Stimulated activated effector memory CD8-positive, alpha-beta T cell treated with anti-CD3 and anti-CD28 coated beads, Interleukin-12 subunit alpha, Interleukin-12 subunit beta, amount 100 ng/mL, for 72 hours (primary cell): ENCODE data around the gene GSDMA.
"Not testable (repeated sequence)": the region's sequence is repeated elsewhere in the genome, so short reads cannot be mapped to it uniquely, and the experiment has no call there.

Experiments
- ATAC-seq: fragments of 150-1000 bp; cut with Tn5 transposase; 2 replicates; pipeline ENCODE4 v1.10.0; 2021
- DNase-seq, 2 donors: peaks; one replicate each; pipeline ENCODE4 v3.0.0; 2021 to 2022; ENCODE audit warnings: low spot score in 2 of 2
- H3K27ac Mint-ChIP-seq: one replicate; pipeline ENCODE4 v1.8.0; 2022; ENCODE audit warnings: mild to moderate bottlenecking, mixed read lengths
- H3K36me3 Mint-ChIP-seq: one replicate; pipeline ENCODE4 v1.8.0; 2022; ENCODE audit warnings: mild to moderate bottlenecking, mixed read lengths
- H3K4me1 Mint-ChIP-seq: one replicate; pipeline ENCODE4 v1.8.0; 2022; ENCODE audit warnings: mixed read lengths
- H3K4me3 Mint-ChIP-seq: one replicate; pipeline ENCODE4 v1.8.0; 2022; ENCODE audit warnings: mild to moderate bottlenecking, mixed read lengths
- H3K9me3 Mint-ChIP-seq: one replicate; pipeline ENCODE4 v1.8.0; 2022; ENCODE audit warnings: mixed read lengths

Gene GSDMA

GRCh38 chr17:39988206-39988810 is 25.5 kb downstream of the GSDMA start:
- Mint-ChIP-seq H3K27ac (no peak overlapping the region), H3K4me3 (no peak overlapping the region), H3K36me3 (peaks cover 100% of the 10 kb centered on the region), H3K4me1 (peaks cover 25% of the 10 kb centered on the region), H3K9me3 (no peaks in the 10 kb centered on the region)
- DNase-seq (no peak), ATAC-seq (no peak)

- ATAC-seq (no peak), DNase-seq (no peak)
- Mint-ChIP-seq H3K4me3 (no peak overlapping the region), H3K9me3 (no peaks in the 10 kb centered on the region), H3K4me1 (peaks cover 11% of the 10 kb centered on the region), H3K36me3 (peaks cover 92% of the 10 kb centered on the region), H3K27ac (peak overlapping the region; percentile 27)
Observed at GRCh38 chr17:39994448-39994847, 31.6 kb downstream of the GSDMA start.

- Mint-ChIP-seq H3K4me1 (peaks cover 10% of the 10 kb centered on the region), H3K4me3 (no peak overlapping the region), H3K36me3 (peaks cover 82% of the 10 kb centered on the region), H3K9me3 (no peaks in the 10 kb centered on the region), H3K27ac (no peak overlapping the region)
- DNase-seq (no peak), ATAC-seq (no peak)
Observed at GRCh38 chr17:39995438-39995837, 32.6 kb downstream of the GSDMA start.

GRCh38 chr17:39996162-39996561 is 33.4 kb downstream of the GSDMA start:
- no peaks in the 10 kb centered on the region for H3K9me3 Mint-ChIP-seq

GRCh38 chr17:39996800-39997199 is 34.0 kb downstream of the GSDMA start:
- DNase-seq (no peak), ATAC-seq (no peak)
- no peak overlapping the region for H3K4me3 Mint-ChIP-seq
- peaks cover 69% of the 10 kb centered on the region for H3K36me3 Mint-ChIP-seq
- H3K9me3 Mint-ChIP-seq, result no peaks in the 10 kb centered on the region
- peaks cover 10% of the 10 kb centered on the region for H3K4me1 Mint-ChIP-seq
- H3K27ac Mint-ChIP-seq, result no peak overlapping the region

More at GRCh38 chr17:39996162-39996561, 33.4 kb downstream of the GSDMA start:
- Mint-ChIP-seq H3K4me3 (no peak overlapping the region), H3K36me3 (peaks cover 75% of the 10 kb centered on the region), H3K27ac (no peak overlapping the region), H3K4me1 (peaks cover 10% of the 10 kb centered on the region)
- DNase-seq (no peak), ATAC-seq (no peak)

- no peak overlapping the region for H3K27ac Mint-ChIP-seq
- DNase-seq (no peak), ATAC-seq (peak; percentile 32)
- peaks cover 61% of the 10 kb centered on the region for H3K36me3 Mint-ChIP-seq
- peaks cover 9% of the 10 kb centered on the region for H3K4me1 Mint-ChIP-seq
- H3K4me3 Mint-ChIP-seq, result no peak overlapping the region
- H3K9me3 Mint-ChIP-seq, result no peaks in the 10 kb centered on the region
Observed at GRCh38 chr17:39997543-39997942, 34.7 kb downstream of the GSDMA start.

GRCh38 chr17:39999067-39999466 is 36.3 kb downstream of the GSDMA start:
- Mint-ChIP-seq H3K27ac (peak overlapping the region; percentile 24), H3K9me3 (no peaks in the 10 kb centered on the region), H3K4me1 (peaks cover 5% of the 10 kb centered on the region), H3K4me3 (no peak overlapping the region), H3K36me3 (peaks cover 46% of the 10 kb centered on the region)
- ATAC-seq, result no peak
- no peak for DNase-seq

- Mint-ChIP-seq H3K4me1 (peaks cover 5% of the 10 kb centered on the region), H3K27ac (no peak overlapping the region), H3K36me3 (peaks cover 35% of the 10 kb centered on the region), H3K4me3 (no peak overlapping the region), H3K9me3 (no peaks in the 10 kb centered on the region)
- DNase-seq, result no peak
- ATAC-seq, result no peak
Observed at GRCh38 chr17:40000161-40000560, 37.4 kb downstream of the GSDMA start.

GRCh38 chr17:40001335-40001734 is 38.5 kb downstream of the GSDMA start:
- not testable (repeated sequence) for H3K9me3 Mint-ChIP-seq, H3K4me1 Mint-ChIP-seq, DNase-seq, ATAC-seq, H3K27ac Mint-ChIP-seq, H3K4me3 Mint-ChIP-seq
- H3K36me3 Mint-ChIP-seq, result peaks cover 23% of the 10 kb centered on the region

- Mint-ChIP-seq H3K27ac (no peak overlapping the region), H3K36me3 (no peaks in the 10 kb centered on the region), H3K4me1 (peaks cover 5% of the 10 kb centered on the region), H3K9me3 (no peaks in the 10 kb centered on the region), H3K4me3 (no peak overlapping the region)
- ATAC-seq, result no peak
- DNase-seq, result no peak
Observed at GRCh38 chr17:40004072-40004471, 41.3 kb downstream of the GSDMA start.

GRCh38 chr17:40004712-40005111 is 41.9 kb downstream of the GSDMA start:
- Mint-ChIP-seq H3K4me1 (no peaks in the 10 kb centered on the region), H3K9me3 (no peaks in the 10 kb centered on the region), H3K27ac (no peak overlapping the region), H3K36me3 (no peaks in the 10 kb centered on the region), H3K4me3 (no peak overlapping the region)
- no peak for DNase-seq
- no peak for ATAC-seq

GRCh38 chr17:40005520-40005919 is 42.7 kb downstream of the GSDMA start:
- no peaks in the 10 kb centered on the region for H3K36me3 Mint-ChIP-seq
- no peak for DNase-seq
- no peaks in the 10 kb centered on the region for H3K4me1 Mint-ChIP-seq
- no peak for ATAC-seq
- no peaks in the 10 kb centered on the region for H3K9me3 Mint-ChIP-seq
- no peak overlapping the region for H3K4me3 Mint-ChIP-seq
- no peak overlapping the region for H3K27ac Mint-ChIP-seq

GRCh38 chr17:40010946-40011500 is 48.2 kb downstream of the GSDMA start:
- ATAC-seq, H3K36me3 Mint-ChIP-seq, H3K4me1 Mint-ChIP-seq, H3K27ac Mint-ChIP-seq, H3K4me3 Mint-ChIP-seq, H3K9me3 Mint-ChIP-seq, DNase-seq: not testable (repeated sequence)

GRCh38 chr17:40012017-40012647 is 49.3 kb downstream of the GSDMA start:
- not testable (repeated sequence) for H3K27ac Mint-ChIP-seq, ATAC-seq, H3K9me3 Mint-ChIP-seq, DNase-seq, H3K36me3 Mint-ChIP-seq, H3K4me1 Mint-ChIP-seq, H3K4me3 Mint-ChIP-seq

GRCh38 chr17:40014375-40014980 is 51.7 kb downstream of the GSDMA start:
- Mint-ChIP-seq H3K4me1 (peaks cover 6% of the 10 kb centered on the region), H3K27ac (no peak overlapping the region), H3K36me3 (peaks cover 15% of the 10 kb centered on the region), H3K4me3 (no peak overlapping the region), H3K9me3 (no peaks in the 10 kb centered on the region)
- no peak for ATAC-seq
- DNase-seq, result no peak
